Smooth muscle cell (in vitro differentiated cells): Measurements from ENCODE around the gene RHO. TPM values are rescaled to one million over a fixed set of nuclear protein-coding genes. Genes with fewer than 3 reads are reported as not detected.
"Not testable (repeated sequence)": the region's sequence is repeated elsewhere in the genome, so short reads cannot be mapped to it uniquely, and the experiment has no call there.

Source experiments
- DNase-seq: peaks from one replicate; lab custom pipeline; 2025; ENCODE audit not compliant: unreplicated experiment; lab: John Stamatoyannopoulos, UW
- H2AFZ ChIP-seq: fragments of 200-600 bp; sonication (generic); 2 replicates; pipeline ENCODE4 v1.6.0; 2016; ENCODE audit warnings: antibody characterized with exemption, low read depth, mild to moderate bottlenecking
- H3F3A ChIP-seq: fragments of 200-600 bp; sonication (generic); 2 replicates; pipeline ENCODE4 v1.6.0; 2017; ENCODE audit warnings: antibody characterized with exemption, low read depth
- H3K27ac ChIP-seq: fragments of 200-600 bp; sonication (generic); 2 replicates; pipeline ENCODE4 v1.5.1; 2016; ENCODE audit warnings: low read depth, mild to moderate bottlenecking
- H3K27me3 ChIP-seq: fragments of 200-600 bp; sonication (generic); 2 replicates; pipeline ENCODE4 v1.6.1; 2016; ENCODE audit warnings: low read depth, mild to moderate bottlenecking
- H3K36me3 ChIP-seq: fragments of 200-600 bp; sonication (generic); 2 replicates; pipeline ENCODE4 v1.5.1; 2016; ENCODE audit warnings: low read depth
- H3K4me1 ChIP-seq: fragments of 200-600 bp; sonication (generic); 2 replicates; pipeline ENCODE4 v1.5.1; 2016; ENCODE audit warnings: low read depth
- H3K4me2 ChIP-seq: fragments of 200-600 bp; sonication (generic); 2 replicates; pipeline ENCODE4 v1.6.0; 2016; ENCODE audit warnings: mild to moderate bottlenecking
- H3K4me3 ChIP-seq: fragments of 200-600 bp; sonication (generic); 2 replicates; pipeline ENCODE4 v1.5.1; 2016; ENCODE audit warnings: mild to moderate bottlenecking
- H3K79me2 ChIP-seq: fragments of 200-600 bp; sonication (generic); 2 replicates; pipeline ENCODE4 v1.6.0; 2016; ENCODE audit warnings: low read depth, mild to moderate bottlenecking
- H3K9ac ChIP-seq: fragments of 200-600 bp; sonication (generic); 2 replicates; pipeline ENCODE4 v1.6.0; 2016; ENCODE audit warnings: low read depth
- H3K9me3 ChIP-seq: fragments of 200-600 bp; sonication (generic); replicated peaks from 2 replicates; pipeline ENCODE4 v1.5.1; 2016; ENCODE audit warnings: low read depth
- H4K20me1 ChIP-seq: fragments of 200-600 bp; sonication (generic); 2 replicates; pipeline ENCODE4 v1.6.0; 2016; ENCODE audit warnings: low read depth
- WGBS: methylation state at CpG from one replicate; pipeline ENCODE4 v1.1.7; 2016; ENCODE audit warnings: low lambda C conversion rate; 5-methylcytosine and 5-hydroxymethylcytosine counted together
- polyA plus RNA-seq: library from polyadenylated mRNA; unstranded; fragments of >200 nt; fragmentation: Nextera tagmentation; extraction: Ambion mirVana; gene quantifications from 2 replicates; pipeline ENCODE4 v1.2.1, GENCODE V29; 2016
- total RNA-seq: library from RNA; depleted of rRNA; stranded (reverse); fragments of >200 nt; gene quantifications from 2 replicates; pipeline ENCODE4 v1.2.3, GENCODE V29; 2014
- TF ChIP-seq, protein P1 (sequence below): fragments of 200-600 bp; sonication (generic); IDR thresholded peaks from 2 replicates; pipeline ENCODE4 v1.5.1; 2017; ENCODE audit warnings: borderline replicate concordance, mild to moderate bottlenecking, antibody characterized with exemption; ENCODE audit not compliant: insufficient read depth, poor library complexity, severe bottlenecking

RHO gene
- total and polyA plus RNA-seq, 2 experiments from 2014 or later = 0.63 TPM; not detected in 1

DNA sequence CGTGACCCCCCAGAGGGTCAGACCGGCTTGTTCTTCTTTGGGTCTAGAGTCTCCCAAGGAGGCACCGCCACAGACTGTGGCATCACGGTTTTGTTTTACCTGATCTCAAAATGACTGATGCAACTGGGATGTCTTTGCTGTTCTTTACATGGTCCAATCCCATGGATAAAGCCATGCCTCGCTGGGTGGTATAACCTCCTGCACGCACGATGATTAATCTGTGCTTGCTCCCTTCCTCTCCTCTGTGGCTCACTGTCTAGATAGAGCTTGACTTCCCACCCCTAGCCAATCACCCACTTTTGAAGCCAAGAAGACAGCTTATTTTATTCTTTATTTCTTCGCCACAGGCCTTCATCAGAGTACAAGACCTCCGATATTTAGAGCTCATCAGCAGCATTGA, 36.6 kb upstream of the RHO start:
- no peaks in the 10 kb centered on the region for H3K9me3 ChIP-seq
- TF ChIP-seq, protein P1, sequence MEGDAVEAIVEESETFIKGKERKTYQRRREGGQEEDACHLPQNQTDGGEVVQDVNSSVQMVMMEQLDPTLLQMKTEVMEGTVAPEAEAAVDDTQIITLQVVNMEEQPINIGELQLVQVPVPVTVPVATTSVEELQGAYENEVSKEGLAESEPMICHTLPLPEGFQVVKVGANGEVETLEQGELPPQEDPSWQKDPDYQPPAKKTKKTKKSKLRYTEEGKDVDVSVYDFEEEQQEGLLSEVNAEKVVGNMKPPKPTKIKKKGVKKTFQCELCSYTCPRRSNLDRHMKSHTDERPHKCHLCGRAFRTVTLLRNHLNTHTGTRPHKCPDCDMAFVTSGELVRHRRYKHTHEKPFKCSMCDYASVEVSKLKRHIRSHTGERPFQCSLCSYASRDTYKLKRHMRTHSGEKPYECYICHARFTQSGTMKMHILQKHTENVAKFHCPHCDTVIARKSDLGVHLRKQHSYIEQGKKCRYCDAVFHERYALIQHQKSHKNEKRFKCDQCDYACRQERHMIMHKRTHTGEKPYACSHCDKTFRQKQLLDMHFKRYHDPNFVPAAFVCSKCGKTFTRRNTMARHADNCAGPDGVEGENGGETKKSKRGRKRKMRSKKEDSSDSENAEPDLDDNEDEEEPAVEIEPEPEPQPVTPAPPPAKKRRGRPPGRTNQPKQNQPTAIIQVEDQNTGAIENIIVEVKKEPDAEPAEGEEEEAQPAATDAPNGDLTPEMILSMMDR = no peak
- no peak overlapping the region for H3K4me3 ChIP-seq
- no peaks in the 10 kb centered on the region for H3K36me3 ChIP-seq
- no peaks in the 10 kb centered on the region for H3K79me2 ChIP-seq
- H3K27ac ChIP-seq = no peak overlapping the region
- H3K9ac ChIP-seq = no peak overlapping the region
- H4K20me1 ChIP-seq = no peaks in the 10 kb centered on the region
- no peak overlapping the region for H2AFZ ChIP-seq
- peaks cover 19% of the 10 kb centered on the region for H3F3A ChIP-seq
- no peak overlapping the region for H3K4me2 ChIP-seq
- H3K4me1 ChIP-seq = peaks cover 16% of the 10 kb centered on the region
- DNase-seq = no peak
- H3K27me3 ChIP-seq = no peaks in the 10 kb centered on the region
- 84% methylated on average over 9 of the region's 9 CpGs for WGBS

DNA sequence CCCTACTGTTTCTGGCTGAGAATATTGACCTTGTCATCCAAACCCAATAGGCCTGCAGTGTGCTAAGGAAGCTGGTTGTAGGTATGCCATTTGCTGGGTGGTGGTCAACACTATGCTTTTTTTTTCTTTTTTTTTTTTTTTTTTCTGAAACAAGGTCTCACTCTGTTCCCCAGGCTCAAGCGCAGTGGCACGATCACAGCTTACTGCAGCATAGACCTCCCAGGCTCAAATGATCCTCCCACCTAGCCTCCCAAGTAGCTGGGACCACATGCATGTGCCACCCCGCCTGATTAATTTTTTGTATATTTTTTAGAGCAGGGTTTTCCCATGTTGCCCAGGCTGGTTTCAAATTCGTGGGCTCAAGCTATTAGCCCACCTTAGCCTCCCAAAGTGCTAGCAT, 35.7 kb upstream of the RHO start:
- Histone ChIP-seq H4K20me1 (no peaks in the 10 kb centered on the region), H3K4me3 (no peak overlapping the region), H3F3A (peaks cover 27% of the 10 kb centered on the region), H3K27ac (no peak overlapping the region), H3K9me3 (no peaks in the 10 kb centered on the region), H2AFZ (no peak overlapping the region), H3K4me2 (no peak overlapping the region), H3K9ac (no peak overlapping the region), H3K79me2 (no peaks in the 10 kb centered on the region), H3K36me3 (no peaks in the 10 kb centered on the region), H3K27me3 (no peaks in the 10 kb centered on the region), H3K4me1 (peaks cover 12% of the 10 kb centered on the region)
- TF ChIP-seq, protein P1 = no peak
- WGBS = 96% methylated on average over 4 of the region's 4 CpGs
- no peak for DNase-seq

DNA sequence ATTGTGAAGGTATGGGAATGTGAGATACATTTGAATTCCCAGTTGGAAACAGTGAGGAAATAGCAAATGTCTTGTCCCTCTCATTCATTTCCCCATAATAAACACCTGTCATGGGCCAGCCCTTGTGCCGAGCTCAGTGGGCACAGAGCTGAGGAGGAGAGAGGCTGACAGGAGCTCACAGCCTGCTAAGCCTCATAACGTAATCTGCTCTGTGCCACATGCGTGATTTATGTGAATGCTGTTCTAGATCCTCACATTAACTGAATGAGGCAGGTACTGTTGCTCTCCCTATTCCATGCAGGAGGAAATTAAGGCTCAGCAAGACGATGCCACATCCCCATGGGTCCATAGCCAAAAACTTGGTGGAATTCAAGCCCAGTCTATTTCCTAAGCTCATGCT, 35.2 kb upstream of the RHO start:
- Histone ChIP-seq H3K36me3 (no peaks in the 10 kb centered on the region), H3K4me1 (peaks cover 12% of the 10 kb centered on the region), H4K20me1 (no peaks in the 10 kb centered on the region), H3K27ac (no peak overlapping the region), H3K9ac (no peak overlapping the region), H3K4me2 (no peak overlapping the region), H3K79me2 (no peaks in the 10 kb centered on the region), H3F3A (peaks cover 27% of the 10 kb centered on the region), H3K4me3 (no peak overlapping the region), H3K27me3 (no peaks in the 10 kb centered on the region), H2AFZ (no peak overlapping the region), H3K9me3 (no peaks in the 10 kb centered on the region)
- DNase-seq = no peak
- 84% methylated on average over 4 of the region's 4 CpGs for WGBS
- TF ChIP-seq, protein P1 = no peak

DNA sequence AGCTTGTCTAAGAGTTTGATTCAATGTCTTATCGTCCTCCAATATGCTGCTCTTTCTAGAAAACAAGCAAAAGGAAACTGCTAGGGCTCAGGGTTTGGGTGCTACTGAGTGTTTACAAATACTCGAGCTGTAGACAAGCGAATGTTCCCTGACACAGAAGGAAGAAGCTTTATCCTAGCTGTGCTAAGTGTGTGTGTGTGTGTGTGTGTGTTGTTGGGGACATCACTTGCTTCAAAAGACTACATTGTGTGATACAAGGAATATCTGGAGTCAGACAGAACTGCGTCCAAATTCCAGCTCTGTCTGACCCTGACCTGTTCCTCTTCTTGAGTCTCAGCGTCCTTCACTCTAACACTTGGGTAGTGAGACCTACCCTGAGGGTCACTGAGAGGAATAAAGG, 33.9 kb upstream of the RHO start:
- not testable (repeated sequence) for H4K20me1 ChIP-seq
- H3K27ac ChIP-seq = peak overlapping the region; percentile 94

DNA sequence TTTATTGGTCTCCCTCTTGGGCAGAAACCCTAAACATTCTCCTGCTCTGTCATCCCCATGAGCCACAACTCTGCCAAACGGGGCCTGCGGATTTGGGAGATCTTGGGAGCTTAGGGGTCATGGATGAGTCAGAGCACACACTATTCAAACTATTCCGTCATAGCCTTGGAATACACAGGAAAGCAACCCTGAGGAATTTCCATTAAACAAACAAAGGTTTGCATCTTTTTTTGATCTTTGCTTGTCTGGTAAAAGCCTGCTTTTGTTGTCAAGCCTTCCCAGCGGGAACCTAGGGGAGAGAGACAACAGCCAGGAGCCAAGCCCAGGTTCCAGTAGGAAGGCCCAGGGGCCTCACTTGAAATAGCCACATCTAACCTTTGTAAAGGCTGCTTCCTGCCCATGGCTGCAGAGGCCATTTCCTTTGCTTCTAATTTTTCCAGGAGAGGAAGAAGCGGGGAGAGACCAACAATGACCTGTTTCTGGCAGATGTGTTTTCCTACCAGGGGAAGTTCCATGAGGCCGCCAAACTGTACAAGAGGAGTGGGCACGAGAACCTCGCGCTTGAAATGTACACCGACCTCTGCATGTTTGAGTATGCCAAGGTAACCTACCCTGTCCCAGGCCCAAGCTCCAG, 33.3 kb upstream of the RHO start:
- DNase-seq, H3K36me3 ChIP-seq: not testable (repeated sequence)

More for the DNA sequence above, 33.9 kb upstream of the RHO start:
- peaks cover 12% of the 10 kb centered on the region for H3K4me1 ChIP-seq
- DNase-seq, H3K36me3 ChIP-seq, H3K27me3 ChIP-seq, H3K79me2 ChIP-seq, H3K4me3 ChIP-seq, H3K9me3 ChIP-seq, H2AFZ ChIP-seq: not testable (repeated sequence)
- peak overlapping the region; percentile 28 for H3K4me2 ChIP-seq
- peaks cover 27% of the 10 kb centered on the region for H3F3A ChIP-seq
- WGBS = 26% methylated on average over 5 of the region's 5 CpGs
- H3K9ac ChIP-seq = peak overlapping the region; percentile 40

DNA sequence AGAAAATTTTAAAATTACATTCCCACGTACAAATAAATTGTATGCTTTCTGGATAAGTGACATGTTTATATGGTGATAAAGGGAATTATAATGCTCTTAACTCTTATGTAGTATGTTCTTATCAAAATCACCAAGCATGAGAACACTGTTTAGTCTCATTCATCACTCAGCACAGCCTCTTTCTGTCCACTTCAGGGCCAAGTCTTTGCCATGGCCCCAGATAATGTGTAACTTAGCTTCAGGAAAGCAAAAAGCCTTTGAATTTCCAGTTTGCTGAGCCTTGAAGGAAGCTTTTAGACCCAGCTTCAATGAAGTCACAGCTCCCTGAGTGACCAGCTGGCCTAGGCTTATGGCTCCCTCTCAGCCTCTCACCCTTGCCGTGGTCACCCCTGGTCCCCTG, 30.6 kb upstream of the RHO start:
- H3K79me2 ChIP-seq, DNase-seq, H3K36me3 ChIP-seq, H2AFZ ChIP-seq, H3K9me3 ChIP-seq, H3K4me3 ChIP-seq, H3K9ac ChIP-seq, H3K27me3 ChIP-seq, H4K20me1 ChIP-seq, H3K4me2 ChIP-seq, H3K27ac ChIP-seq: not testable (repeated sequence)
- H3F3A ChIP-seq = peaks cover 29% of the 10 kb centered on the region
- H3K4me1 ChIP-seq = peaks cover 12% of the 10 kb centered on the region
- 26% methylated on average over 2 of the region's 2 CpGs for WGBS

More for the DNA sequence above, 33.3 kb upstream of the RHO start:
- H4K20me1 ChIP-seq, H3K79me2 ChIP-seq, H3K27me3 ChIP-seq, H3K9me3 ChIP-seq, H2AFZ ChIP-seq, H3K4me3 ChIP-seq: not testable (repeated sequence)
- Histone ChIP-seq H3K4me2 (peak overlapping the region; percentile 49), H3F3A (peaks cover 27% of the 10 kb centered on the region), H3K27ac (peak overlapping the region; percentile 94), H3K9ac (peak overlapping the region; percentile 60), H3K4me1 (peaks cover 12% of the 10 kb centered on the region)
- WGBS = 44% methylated on average over 10 of the region's 10 CpGs
